ENCODE data around the gene RBM14. TPM values are rescaled to one million over a fixed set of nuclear protein-coding genes. Genes with fewer than 3 reads are reported as not detected.

RBM14 gene
- total RNA-seq, 1 donor from 2014 or later: 31.8 TPM

Small RNA genes within 50 kb of the gene (small RNA-seq; reads per million reads assigned to genes)
- not detected for gene RNU4-39P

Other genes with a start within 250 kb of the RBM14 start
- gene SLC29A2, start 244.9 kb upstream of the RBM14 start, total RNA-seq: 1.4 TPM
- gene NPAS4, start 195.6 kb upstream of the RBM14 start, total RNA-seq: 0.16 TPM
- gene MRPL11, start 177.8 kb upstream of the RBM14 start, total RNA-seq: 13.9 TPM
- gene PELI3, start 149.7 kb upstream of the RBM14 start, total RNA-seq: 19.5 TPM
- 35.2 TPM for gene DPP3, start 136.2 kb upstream of the RBM14 start, total RNA-seq
- gene BBS1, start 106.0 kb upstream of the RBM14 start, total RNA-seq: 43.2 TPM
- gene ZDHHC24, start 70.6 kb upstream of the RBM14 start, total RNA-seq: 5.1 TPM
- not detected for gene ACTN3, start 69.7 kb upstream of the RBM14 start, total RNA-seq
- gene CTSF, start 48.0 kb upstream of the RBM14 start, total RNA-seq: 39.1 TPM
- 0.62 TPM for gene CCDC87, start 23.6 kb upstream of the RBM14 start, total RNA-seq
- gene CCS, start 23.4 kb upstream of the RBM14 start, total RNA-seq: 22.0 TPM
- gene RBM4, start 22.1 kb downstream of the RBM14 start, total RNA-seq: 133 TPM
- 94.5 TPM for gene RBM4B, start 61.3 kb downstream of the RBM14 start, total RNA-seq
- 105 TPM for gene SPTBN2, start 112.6 kb downstream of the RBM14 start, total RNA-seq
- 12.2 TPM for gene RCE1, start 226.8 kb downstream of the RBM14 start, total RNA-seq
- gene LRFN4, start 240.4 kb downstream of the RBM14 start, total RNA-seq: 47.7 TPM